GM20000 (cell line): ENCODE data around the gene OGFOD2.

Source experiments
- DNase-seq: peaks from one replicate; pipeline ENCODE4 v3.0.0; 2012; ENCODE audit warnings: low spot score
- CTCF ChIP-seq: IDR thresholded peaks from 2 replicates; pipeline ENCODE4 v1.5.1; 2012; ENCODE audit warnings: mild to moderate bottlenecking, control low read depth; ENCODE audit errors: extremely low read depth, missing control alignments

The OGFOD2 gene

GRCh38 chr12:122974892-122975789 is at the start of gene OGFOD2:
Gene OGFOD2 (plus strand): TSS chr12:122975244. CDS start chr12:122975252, 8 bp downstream.
- no peak for TF ChIP-seq CTCF
- peak; percentile 91 for DNase-seq

GRCh38 chr12:122927756-122928403 is 47.2 kb upstream of the OGFOD2 start:
- no peak for TF ChIP-seq CTCF
- no peak for DNase-seq

GRCh38 chr12:122928404-122929147 is 46.5 kb upstream of the OGFOD2 start:
- no peak for TF ChIP-seq CTCF
- DNase-seq = no peak

GRCh38 chr12:122929148-122929538 is 45.9 kb upstream of the OGFOD2 start:
- TF ChIP-seq CTCF = no peak
- no peak for DNase-seq

GRCh38 chr12:122929812-122930211 is 45.2 kb upstream of the OGFOD2 start:
- no peak for TF ChIP-seq CTCF
- DNase-seq = no peak

- TF ChIP-seq CTCF = no peak
- DNase-seq = no peak
Observed at GRCh38 chr12:122932207-122932606, 42.8 kb upstream of the OGFOD2 start.
